Heart right ventricle (tissue), 16 donors: Measurements from ENCODE around the gene C14orf39. TPM values are rescaled to one million over a fixed set of nuclear protein-coding genes. Genes with fewer than 3 reads are reported as not detected.
A peak's percentile ranks its signal among the peaks of the same experiment; 100 is the strongest.

ENCODE experiments used
- ATAC-seq, 8 donors: fragments of 200-7000 bp; cut with Tn5 transposase; one replicate each; pipeline ENCODE4 v1.9.1; 2020; ENCODE audit warnings: mild to moderate bottlenecking in 8 of 8, moderate library complexity in 8 of 8, moderate number of reproducible peaks in 1 of 8
- DNase-seq, 2 donors: peaks; one replicate each; pipeline ENCODE4 v3.0.0-alpha.2; 2020
- H3K27ac ChIP-seq, 10 donors: fragments of 200-600 bp; sonication (generic) in 2 of 10; one replicate each; pipeline versions ENCODE4 v1.5.0 to v1.8.0; 2020 to 2022; ENCODE audit warnings: mild to moderate bottlenecking in 3 of 10
- H3K27me3 ChIP-seq, 7 donors: fragments of 200-600 bp; one replicate each; pipeline ENCODE4 v1.8.0; 2021 to 2022; ENCODE audit warnings: mild to moderate bottlenecking in 2 of 7
- H3K36me3 ChIP-seq, 9 donors: fragments of 200-600 bp; sonication (generic) in 1 of 9; one replicate each; pipeline versions ENCODE4 v1.5.0 to v1.8.0; 2020 to 2022; ENCODE audit warnings: mild to moderate bottlenecking in 2 of 9
- H3K4me1 ChIP-seq, 9 donors: fragments of 200-600 bp; sonication (generic) in 1 of 9; one replicate each; pipeline versions ENCODE4 v1.5.0 to v1.8.0; 2020 to 2022; ENCODE audit warnings: mild to moderate bottlenecking in 4 of 9
- H3K4me3 ChIP-seq, 10 donors: fragments of 200-600 bp; sonication (generic) in 2 of 10; one replicate each; pipeline versions ENCODE4 v1.5.0 to v1.8.0; 2020 to 2022; ENCODE audit warnings: mild to moderate bottlenecking in 7 of 10, moderate library complexity in 2 of 10
- H3K9me3 ChIP-seq, 11 donors: fragments of 200-600 bp in 10 of 11; sonication (generic) in 2 of 11; one replicate each; pipeline versions ENCODE4 v1.5.0 to v1.8.0; 2013 to 2022; ENCODE audit warnings: mild to moderate bottlenecking in 2 of 11, control low read depth in 1 of 11, moderate library complexity in 1 of 11
- CTCF ChIP-seq, 9 donors: fragments of 200-600 bp; sonication (generic) in 2 of 9; IDR thresholded peaks; one replicate each; pipeline versions ENCODE4 v1.5.0 to v1.8.0; 2021 to 2022; ENCODE audit warnings: antibody characterized with exemption in 9 of 9, mild to moderate bottlenecking in 5 of 9, moderate library complexity in 1 of 9
- WGBS, 2 donors: extraction: QIAGEN DNeasy Blood & Tissue Kit; methylation state at CpG; one replicate each; pipeline ENCODE4 v1.1.7; 2013; ENCODE audit warnings: inconsistent platforms in 1 of 2; 5-methylcytosine and 5-hydroxymethylcytosine counted together
- intact Hi-C, 10 donors: fragments of 100-400 bp; cut with DNase I; formaldehyde crosslinking; loops; one replicate each; pipeline versions ENCODE4 v1.11.1 to v1.14.2; 2022
- polyA plus RNA-seq, 2 donors: library from polyadenylated mRNA; stranded (reverse); fragments of 200-250 nt; gene quantifications; one replicate each; pipeline ENCODE4 v1.2.3, GENCODE V29; 2013
- total RNA-seq, 10 donors: library from RNA; stranded (reverse); fragmentation: NEBNext Ultra II Directional in 3 of 10; extraction: Animal tissue kit (Norgen Biotek cat#: 25700) in 3 of 10; gene quantifications; one replicate each; pipeline versions ENCODE4 v1.2.1 to v1.2.4, GENCODE V29; 2021 to 2023
- donor health status: Arrhythmogenic right ventricular cardiomyopathy.
- donor health status: ischemic (EF 13 %, LVEDD 7.1; RV severe dilation, severe dysfunction).
- donor health status: healthy with polysubstance abuse.
- donor health status: DM: no; HTN: yes; CAD: no.
- donor health status: DM: no; HTN: no; CAD: no.
- donor health status: ischemic (EF 25% LVEDD 6.9; RV normal size, moderate dysfunction).
- donor health status: ischemic (EF 25% LVEDD 5.7; RV mildly dilated, moderate dysfunction).
- donor health status: healthy.
- donor health status: DM: yes; HTN: yes; CAD: no.
- donor health status: Ischemic cardiomyopathy.
- donor health status: ischemic (EF 35%, LVEDD 5.7; RV mildly dilated, moderate dysfunction).
- donor health status: nonischemic (EF 11% LVEDD 7.7; RV severe dilation, severe dysfunction).
- donor health status: DM: yes; HTN: yes; CAD: no.
- donor health status: PGD.
- donor health status: ischemic (EF 29% LVEDD 5.4; RV normal size, mild dysfunction).
- donor health status: nonischemic (EF 23%, LVEDD 6.1; RV moderate dilation, normal function).

Gene C14orf39
- total and polyA plus RNA-seq, 12 donors = not detected

- DNase-seq (no peak), ATAC-seq (no peak)
- peak overlapping the region in 4 of 10 donors; percentile 12 to 24 (median 22) for H3K4me3 ChIP-seq
- H3K9me3 ChIP-seq = no peaks in the 10 kb centered on the region
- H3K27me3 ChIP-seq = peaks cover 44 to 100% (median 100%) of the 10 kb centered on the region in 7 donors
- peaks cover 0 to 44% (median 34%) of the 10 kb centered on the region in 9 donors for H3K4me1 ChIP-seq
- no peaks in the 10 kb centered on the region for H3K36me3 ChIP-seq
- WGBS, 2 donors = 1 to 3% methylated on average over 58 of the region's 58 CpGs
- intact Hi-C loops = no loop called here
- H3K27ac ChIP-seq = no peak overlapping the region
- no peak for TF ChIP-seq CTCF (IDR thresholded peaks at IDR 0.05)
Measured at GRCh38 chr14:60509438-60510253, 23.8 kb upstream of the C14orf39 start.

GRCh38 chr14:60508707-60509437 is 23.0 kb upstream of the C14orf39 start, which contains the start of gene SIX6:
Gene SIX6, plus strand, starts transcription at chr14:60509146. Its CDS starts 253 bp downstream, at chr14:60509399.
- TF ChIP-seq CTCF (IDR thresholded peaks at IDR 0.05) = no peak
- no peak for DNase-seq
- Histone ChIP-seq H3K4me1 (peaks cover 0 to 39% (median 30%) of the 10 kb centered on the region in 9 donors), H3K27me3 (peaks cover 44 to 100% (median 100%) of the 10 kb centered on the region in 7 donors), H3K9me3 (no peaks in the 10 kb centered on the region), H3K36me3 (no peaks in the 10 kb centered on the region), H3K27ac (no peak within 1 kb of the TSS), H3K4me3 (peak within 1 kb of the TSS in 5 of 10 donors; percentile 4 to 24 (median 21))
- intact Hi-C loops = no loop called here
- 1 to 2% methylated on average over 54 to 55 of the region's 55 CpGs for WGBS, 2 donors
- peak in 1 of 8 donors; percentile 47 for ATAC-seq

- no peak for ATAC-seq
- no peaks in the 10 kb centered on the region for H3K36me3 ChIP-seq
- peaks cover 0 to 39% (median 30%) of the 10 kb centered on the region in 9 donors for H3K4me1 ChIP-seq
- no peak for TF ChIP-seq CTCF (IDR thresholded peaks at IDR 0.05)
- intact Hi-C loops = no loop called here
- no peaks in the 10 kb centered on the region for H3K9me3 ChIP-seq
- DNase-seq = no peak
- no peak overlapping the region for H3K4me3 ChIP-seq
- H3K27ac ChIP-seq = no peak overlapping the region
- 2 to 4% methylated on average over 5 of the region's 5 CpGs for WGBS, 2 donors
- peaks cover 44 to 100% (median 100%) of the 10 kb centered on the region in 7 donors for H3K27me3 ChIP-seq
Measured at GRCh38 chr14:60508363-60508706, 22.5 kb upstream of the C14orf39 start.

- Histone ChIP-seq H3K4me1 (peaks cover 0 to 39% (median 30%) of the 10 kb centered on the region in 9 donors), H3K4me3 (no peak overlapping the region), H3K27me3 (peaks cover 38 to 100% (median 100%) of the 10 kb centered on the region in 7 donors), H3K27ac (no peak overlapping the region), H3K36me3 (no peaks in the 10 kb centered on the region), H3K9me3 (no peaks in the 10 kb centered on the region)
- WGBS, 2 donors = 3% methylated on average over 48 of the region's 48 CpGs
- no peak for DNase-seq
- intact Hi-C loops = no loop called here
- no peak for TF ChIP-seq CTCF (IDR thresholded peaks at IDR 0.05)
- no peak for ATAC-seq
Measured at GRCh38 chr14:60506985-60507829, 21.3 kb upstream of the C14orf39 start.
